SK-N-SH (cell line): ENCODE measurements around the gene CCDC192. TPM values are rescaled to one million over a fixed set of nuclear protein-coding genes. Genes with fewer than 3 reads are reported as not detected.
A peak's percentile ranks its signal among the peaks of the same experiment; 100 is the strongest.

ENCODE experiments used
- CTCF ChIA-PET: fragments of 300-600, 350-600 bp; formaldehyde crosslinking; extraction: SDS; loops from one replicate; lab custom pipeline; 2021; lab: Yijun Ruan, JAX
- POLR2A ChIA-PET: fragments of 350-600 bp; sonication (Branson Sonifier 250); formaldehyde crosslinking; extraction: SDS; loops from one replicate; lab custom pipeline; 2020; ENCODE audit warnings: antibody characterized with exemption, inconsistent platforms; lab: Yijun Ruan, JAX
- DNase-seq: peaks from one replicate; pipeline ENCODE4 v3.0.0; 2012
- H2AFZ ChIP-seq: fragments of 200-600 bp; sonication (generic); 2 replicates; pipeline ENCODE4 v1.8.1; 2016; ENCODE audit warnings: antibody characterized with exemption, mild to moderate bottlenecking, low read depth
- H3F3A ChIP-seq: fragments of 200-600 bp; sonication (generic); replicated peaks from 2 replicates; pipeline ENCODE3; 2016; ENCODE audit warnings: antibody characterized with exemption, mild to moderate bottlenecking; ENCODE audit not compliant: insufficient read depth
- H3K27ac ChIP-seq, 2 experiments: fragments of 200-500 bp in 1 of 2; fragments of 200-600 bp in 1 of 2; sonication (Bioruptor generic) in 1 of 2; sonication (generic), shearing (Covaris generic) in 1 of 2; 2 replicates each; pipeline versions ENCODE4 v1.5.1 to v1.6.1; 2014 to 2016; ENCODE audit warnings: low read depth in 2 of 2, inconsistent platforms in 1 of 2, low read length in 1 of 2, mild to moderate bottlenecking in 1 of 2, mixed read lengths in 1 of 2
- H3K27me3 ChIP-seq: fragments of 200-600 bp; sonication (generic), shearing (Covaris generic); 2 replicates; pipeline ENCODE4 v1.6.1; 2016; ENCODE audit warnings: mixed run types; ENCODE audit not compliant: insufficient read depth
- H3K36me3 ChIP-seq, 2 experiments: fragments of 200-500 bp in 1 of 2; fragments of 200-600 bp in 1 of 2; sonication (Bioruptor generic) in 1 of 2; sonication (generic) in 1 of 2; replicated peaks in 1 of 2; 2 replicates each; pipeline versions ENCODE3 to v1.5.1; 2014 to 2016; ENCODE audit warnings: low read length in 1 of 2, mild to moderate bottlenecking in 1 of 2; ENCODE audit not compliant: insufficient read depth in 2 of 2, control insufficient read depth in 1 of 2
- H3K4me1 ChIP-seq, 2 experiments: fragments of 200-500 bp in 1 of 2; fragments of 200-600 bp in 1 of 2; sonication (Bioruptor generic) in 1 of 2; sonication (generic), shearing (Covaris generic) in 1 of 2; 2 replicates each; pipeline versions ENCODE4 v1.5.1 to v1.6.1; 2014 to 2016; ENCODE audit warnings: low read depth in 1 of 2, low read length in 1 of 2, mixed run types in 1 of 2; ENCODE audit not compliant: insufficient read depth in 2 of 2, control insufficient read depth in 1 of 2
- H3K4me2 ChIP-seq: fragments of 200-600 bp; sonication (generic), shearing (Covaris generic); 2 replicates; pipeline ENCODE4 v1.6.1; 2017; ENCODE audit warnings: mixed run types
- H3K4me3 ChIP-seq, 2 experiments: fragments of 200-500 bp in 1 of 2; fragments of 200-600 bp in 1 of 2; sonication (Bioruptor generic) in 1 of 2; sonication (generic), shearing (Covaris generic) in 1 of 2; 2 replicates each; pipeline versions ENCODE4 v1.5.1 to v1.8.1; 2014 to 2016; ENCODE audit warnings: low read depth in 2 of 2, inconsistent platforms in 1 of 2, low read length in 1 of 2, mild to moderate bottlenecking in 1 of 2, mixed read lengths in 1 of 2, moderate library complexity in 1 of 2
- H3K79me2 ChIP-seq: fragments of 200-600 bp; sonication (generic); 2 replicates; pipeline ENCODE4 v1.8.1; 2017; ENCODE audit warnings: mild to moderate bottlenecking; ENCODE audit not compliant: insufficient read depth
- H3K9ac ChIP-seq: fragments of 200-600 bp; sonication (generic); 2 replicates; pipeline ENCODE4 v1.6.1; 2017; ENCODE audit warnings: mixed run types
- H3K9me2 ChIP-seq: fragments of 200-600 bp; sonication (generic); 2 replicates; pipeline ENCODE4 v1.6.1; 2017; ENCODE audit warnings: mixed run types
- H3K9me3 ChIP-seq: fragments of 200-600 bp; sonication (generic); 2 replicates; pipeline ENCODE4 v1.6.1; 2017; ENCODE audit warnings: mixed run types, mild to moderate bottlenecking, moderate library complexity
- H4K20me1 ChIP-seq: fragments of 200-600 bp; sonication (generic); 2 replicates; pipeline ENCODE4 v1.6.1; 2017; ENCODE audit warnings: mild to moderate bottlenecking, mixed run types; ENCODE audit not compliant: insufficient read depth
- CTCF ChIP-seq: fragments of 200-600 bp; sonication (generic); IDR thresholded peaks from 2 replicates; pipeline ENCODE4 v1.6.1; 2017; ENCODE audit warnings: antibody characterized with exemption, mild to moderate bottlenecking, moderate library complexity
- EP300 ChIP-seq, 2 experiments: IDR thresholded peaks; 2 replicates each; pipeline versions ENCODE4 v1.4.0 to v1.6.1; 2012; ENCODE audit warnings: borderline replicate concordance in 1 of 2, low read depth in 1 of 2, low read length in 1 of 2
- FOSL2 ChIP-seq: IDR thresholded peaks from 2 replicates; pipeline ENCODE4 v1.4.0; 2012; ENCODE audit warnings: low read depth, mild to moderate bottlenecking, moderate library complexity, borderline replicate concordance
- GABPA ChIP-seq: IDR thresholded peaks from 2 replicates; pipeline ENCODE4 v1.4.0; 2012; ENCODE audit warnings: low read depth, mild to moderate bottlenecking
- IRF3 ChIP-seq: fragments of 150-350 bp; IDR thresholded peaks from 2 replicates; pipeline ENCODE4 v1.6.1; 2016; ENCODE audit warnings: mild to moderate bottlenecking, low read depth, low read length
- JUND ChIP-seq: IDR thresholded peaks from 2 replicates; pipeline ENCODE4 v1.4.0; 2012
- NFIC ChIP-seq: IDR thresholded peaks from 2 replicates; pipeline ENCODE4 v1.4.0; 2012; ENCODE audit warnings: borderline replicate concordance
- POLR2AphosphoS5 ChIP-seq: IDR thresholded peaks from 2 replicates; pipeline ENCODE4 v1.6.1; 2012; ENCODE audit warnings: low read depth, low read length
- RAD21 ChIP-seq: IDR thresholded peaks from 2 replicates; pipeline ENCODE4 v1.6.1; 2012; ENCODE audit warnings: mild to moderate bottlenecking, low read length
- RCOR1 ChIP-seq: fragments of 150-350 bp; IDR thresholded peaks from 2 replicates; pipeline ENCODE4 v1.6.1; 2017; ENCODE audit warnings: antibody characterized with exemption, low read length
- RXRA ChIP-seq: IDR thresholded peaks from 2 replicates; pipeline ENCODE4 v1.4.0; 2012; ENCODE audit warnings: low read depth, mild to moderate bottlenecking, borderline replicate concordance
- SMC3 ChIP-seq: IDR thresholded peaks from 2 replicates; pipeline ENCODE4 v1.6.1; 2012; ENCODE audit warnings: low read depth, low read length, improper control_type of control experiment
- TCF12 ChIP-seq: IDR thresholded peaks from 2 replicates; pipeline ENCODE4 v1.4.0; 2012
- ZBTB33 ChIP-seq: IDR thresholded peaks from 2 replicates; pipeline ENCODE4 v1.4.0; 2012; ENCODE audit warnings: low read depth, borderline replicate concordance
- WGBS: methylation state at CpG from one replicate; pipeline ENCODE4 v1.1.6; 2017; ENCODE audit warnings: low lambda C conversion rate; 5-methylcytosine and 5-hydroxymethylcytosine counted together
- polyA plus RNA-seq, 3 experiments: library from polyadenylated mRNA; depleted of rRNA; stranded (reverse); fragments of >200 nt; gene quantifications; 2 replicates each; pipeline ENCODE4 v1.2.3, GENCODE V29; 2012
- TF ChIP-seq, protein P1 (sequence below): IDR thresholded peaks from 2 replicates; pipeline ENCODE4; 2012

Gene CCDC192
- polyA plus RNA-seq, 1 of the 3 experiments (the other 2 are of a cell fraction), result not detected

DNA sequence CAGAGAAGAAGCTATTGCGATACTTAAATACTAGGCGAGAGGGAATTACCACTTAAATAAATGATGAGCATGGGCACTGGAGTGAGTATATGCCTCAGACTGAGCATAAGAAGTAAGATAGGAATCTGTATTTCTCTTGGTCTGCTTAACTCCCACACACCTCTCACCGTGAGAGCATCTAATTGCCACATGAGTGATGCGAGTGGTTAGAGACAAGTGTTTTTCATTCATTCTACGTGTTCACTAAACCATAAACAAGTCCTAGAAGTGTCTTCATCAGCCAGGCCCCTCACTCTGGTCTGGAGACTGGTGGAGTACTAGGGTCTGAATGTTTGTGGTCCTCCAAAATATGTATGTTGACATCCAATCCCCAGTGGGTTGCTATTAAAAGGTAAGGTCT is 230.2 kb downstream of the CCDC192 start:
- no peak overlapping the region for H2AFZ ChIP-seq
- H3K9me3 ChIP-seq, result no peaks in the 10 kb centered on the region
- H3K9me2 ChIP-seq, result no peaks in the 10 kb centered on the region
- no peak overlapping the region for H3K9ac ChIP-seq
- no peaks in the 10 kb centered on the region for H3K79me2 ChIP-seq
- 67% methylated on average over 5 of the region's 5 CpGs for WGBS
- no peak for DNase-seq
- no peaks in the 10 kb centered on the region for H3K27me3 ChIP-seq
- H3K4me2 ChIP-seq, result no peak overlapping the region
- H3F3A ChIP-seq, result peaks cover 14% of the 10 kb centered on the region
- peaks cover 5 to 6% of the 10 kb centered on the region in 2 experiments; a peak in 2 of 4 replicates for H3K4me1 ChIP-seq
- TF ChIP-seq EP300 (IDR thresholded peaks at IDR 0.05; ENCODE audit: borderline replicate concordance in 1 of 2, low read depth in 1 of 2, low read length in 1 of 2) (no peak), NFIC (no peak), IRF3 (no peak), ZBTB33 (no peak), RXRA (no peak)
- TF ChIP-seq, all 33 proteins: peak for 0
- Histone ChIP-seq H4K20me1 (no peaks in the 10 kb centered on the region), H3K27ac (no peak overlapping the region), H3K36me3 (no peaks in the 10 kb centered on the region), H3K4me3 (no peak overlapping the region)
- POLR2A ChIA-PET, result no interaction called here
- CTCF ChIA-PET, result no interaction called here

- Histone ChIP-seq H3K36me3 (no peaks in the 10 kb centered on the region), H2AFZ (no peak overlapping the region), H3K9ac (no peak overlapping the region), H3K9me2 (no peaks in the 10 kb centered on the region), H3K27me3 (no peaks in the 10 kb centered on the region), H3K9me3 (no peaks in the 10 kb centered on the region), H3K79me2 (no peaks in the 10 kb centered on the region), H4K20me1 (no peaks in the 10 kb centered on the region), H3K27ac (peak overlapping the region in 1 of 2 experiments; percentile 12; a peak in 1 of 4 replicates), H3K4me3 (no peak overlapping the region), H3K4me2 (no peak overlapping the region; the same call in 1 of the 2 replicates), H3K4me1 (peaks cover 5 to 6% of the 10 kb centered on the region in 2 experiments; a peak in 2 of 4 replicates), H3F3A (peaks cover 14% of the 10 kb centered on the region)
- ChIA-PET POLR2A (no interaction called here), CTCF (no interaction called here)
- 27% methylated on average over 1 of the region's 1 CpG for WGBS
- no peak for DNase-seq
- TF ChIP-seq, protein P1, sequence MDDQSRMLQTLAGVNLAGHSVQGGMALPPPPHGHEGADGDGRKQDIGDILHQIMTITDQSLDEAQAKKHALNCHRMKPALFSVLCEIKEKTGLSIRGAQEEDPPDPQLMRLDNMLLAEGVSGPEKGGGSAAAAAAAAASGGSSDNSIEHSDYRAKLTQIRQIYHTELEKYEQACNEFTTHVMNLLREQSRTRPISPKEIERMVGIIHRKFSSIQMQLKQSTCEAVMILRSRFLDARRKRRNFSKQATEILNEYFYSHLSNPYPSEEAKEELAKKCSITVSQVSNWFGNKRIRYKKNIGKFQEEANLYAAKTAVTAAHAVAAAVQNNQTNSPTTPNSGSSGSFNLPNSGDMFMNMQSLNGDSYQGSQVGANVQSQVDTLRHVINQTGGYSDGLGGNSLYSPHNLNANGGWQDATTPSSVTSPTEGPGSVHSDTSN, result peak; percentile 43; the same call in 1 of the 2 replicates
- TF ChIP-seq TCF12 (0 out of 2 replicates have a peak, but pooled peaks have one; percentile 13), CTCF (0 out of 2 replicates have a peak, but pooled peaks have one; percentile 8), POLR2AphosphoS5 (no peak), GABPA (no peak), FOSL2 (peak; percentile 44; the same call in 1 of the 2 replicates), IRF3 (no peak), RCOR1 (no peak), JUND (peak; percentile 25; the same call in 1 of the 2 replicates), RAD21 (no peak), SMC3 (no peak)
Observed at GRCh38 chr5:127934791-127935256, 231.6 kb downstream of the CCDC192 start.
